ENCODE data around the gene GABRP.

DNA sequence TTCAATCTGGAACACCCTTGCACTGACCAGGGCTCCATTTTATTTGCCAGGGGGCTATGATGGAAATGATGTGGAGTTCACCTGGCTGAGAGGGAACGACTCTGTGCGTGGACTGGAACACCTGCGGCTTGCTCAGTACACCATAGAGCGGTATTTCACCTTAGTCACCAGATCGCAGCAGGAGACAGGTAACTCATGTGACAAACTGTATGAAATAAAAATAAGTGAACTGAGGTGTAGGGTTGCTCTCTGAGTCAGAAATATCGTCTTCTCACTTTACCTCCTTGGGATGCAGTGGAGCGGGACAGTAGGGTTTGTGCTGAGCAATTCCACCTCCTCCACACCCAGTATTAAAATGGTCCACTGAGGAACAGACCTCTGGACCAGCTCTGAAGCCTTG is 22.1 kb downstream of the GABRP start:
- TF ChIP-seq ZNF274 (IDR thresholded peaks at IDR 0.05; ENCODE audit: low read depth, low read length) (no peak), YY1 (IDR thresholded peaks at IDR 0.05; ENCODE audit: insufficient read depth, insufficient read length) (no peak)
